ENCODE results near the gene MS4A7.

- TF ChIP-seq, protein P1, sequence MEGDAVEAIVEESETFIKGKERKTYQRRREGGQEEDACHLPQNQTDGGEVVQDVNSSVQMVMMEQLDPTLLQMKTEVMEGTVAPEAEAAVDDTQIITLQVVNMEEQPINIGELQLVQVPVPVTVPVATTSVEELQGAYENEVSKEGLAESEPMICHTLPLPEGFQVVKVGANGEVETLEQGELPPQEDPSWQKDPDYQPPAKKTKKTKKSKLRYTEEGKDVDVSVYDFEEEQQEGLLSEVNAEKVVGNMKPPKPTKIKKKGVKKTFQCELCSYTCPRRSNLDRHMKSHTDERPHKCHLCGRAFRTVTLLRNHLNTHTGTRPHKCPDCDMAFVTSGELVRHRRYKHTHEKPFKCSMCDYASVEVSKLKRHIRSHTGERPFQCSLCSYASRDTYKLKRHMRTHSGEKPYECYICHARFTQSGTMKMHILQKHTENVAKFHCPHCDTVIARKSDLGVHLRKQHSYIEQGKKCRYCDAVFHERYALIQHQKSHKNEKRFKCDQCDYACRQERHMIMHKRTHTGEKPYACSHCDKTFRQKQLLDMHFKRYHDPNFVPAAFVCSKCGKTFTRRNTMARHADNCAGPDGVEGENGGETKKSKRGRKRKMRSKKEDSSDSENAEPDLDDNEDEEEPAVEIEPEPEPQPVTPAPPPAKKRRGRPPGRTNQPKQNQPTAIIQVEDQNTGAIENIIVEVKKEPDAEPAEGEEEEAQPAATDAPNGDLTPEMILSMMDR (IDR thresholded peaks at IDR 0.05), result peak; percentile 40 to 73 (median 63)
- no peak for TF ChIP-seq POLR2A (IDR thresholded peaks at IDR 0.05)
Measured at GRCh38 chr11:60334005-60334620, 44.2 kb upstream of the MS4A7 start.
